ENCODE measurements around the gene PPAT.

Gene PPAT

DNA sequence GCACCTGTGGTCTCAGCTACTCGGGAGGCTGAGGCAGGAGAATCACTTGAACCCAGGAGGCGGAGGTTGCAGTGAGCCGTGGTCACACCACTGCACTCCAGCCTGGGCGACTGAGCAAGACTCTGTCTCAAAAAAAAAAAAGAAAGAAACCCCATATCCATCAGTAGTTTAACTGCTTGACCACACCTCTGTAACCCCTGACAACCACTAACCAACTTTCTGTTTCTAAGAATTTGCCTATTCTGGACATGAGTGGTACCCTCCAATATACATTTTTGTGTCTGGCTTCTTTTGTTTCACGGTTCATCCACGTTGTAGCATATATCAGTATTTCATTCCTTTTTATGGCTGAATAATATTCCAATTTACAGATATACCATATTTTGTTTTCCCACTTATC lies 9.1 kb downstream of the PPAT start:
- no peak for TF ChIP-seq RAD21 (IDR thresholded peaks at IDR 0.05; ENCODE audit: low read depth)
- TF ChIP-seq TCF12 (IDR thresholded peaks at IDR 0.05; ENCODE audit: low read depth), result no peak
- no peak for TF ChIP-seq NFIC (IDR thresholded peaks at IDR 0.05)
- TF ChIP-seq TAF1 (IDR thresholded peaks at IDR 0.05; ENCODE audit: low read depth), result no peak
- no peak for TF ChIP-seq TEAD4 (IDR thresholded peaks at IDR 0.05)
- no peak for TF ChIP-seq ZBTB7A (IDR thresholded peaks at IDR 0.05; ENCODE audit: low read depth)
- TF ChIP-seq YY1 (IDR thresholded peaks at IDR 0.05; ENCODE audit: low read depth), result no peak
- TF ChIP-seq FOXM1 (IDR thresholded peaks at IDR 0.05; ENCODE audit: borderline replicate concordance, low read depth), result no peak
- no peak for TF ChIP-seq CEBPB (IDR thresholded peaks at IDR 0.05)
- TF ChIP-seq, protein P1, sequence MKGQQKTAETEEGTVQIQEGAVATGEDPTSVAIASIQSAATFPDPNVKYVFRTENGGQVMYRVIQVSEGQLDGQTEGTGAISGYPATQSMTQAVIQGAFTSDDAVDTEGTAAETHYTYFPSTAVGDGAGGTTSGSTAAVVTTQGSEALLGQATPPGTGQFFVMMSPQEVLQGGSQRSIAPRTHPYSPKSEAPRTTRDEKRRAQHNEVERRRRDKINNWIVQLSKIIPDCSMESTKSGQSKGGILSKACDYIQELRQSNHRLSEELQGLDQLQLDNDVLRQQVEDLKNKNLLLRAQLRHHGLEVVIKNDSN (IDR thresholded peaks at IDR 0.05), result no peak
- TF ChIP-seq, protein P2, sequence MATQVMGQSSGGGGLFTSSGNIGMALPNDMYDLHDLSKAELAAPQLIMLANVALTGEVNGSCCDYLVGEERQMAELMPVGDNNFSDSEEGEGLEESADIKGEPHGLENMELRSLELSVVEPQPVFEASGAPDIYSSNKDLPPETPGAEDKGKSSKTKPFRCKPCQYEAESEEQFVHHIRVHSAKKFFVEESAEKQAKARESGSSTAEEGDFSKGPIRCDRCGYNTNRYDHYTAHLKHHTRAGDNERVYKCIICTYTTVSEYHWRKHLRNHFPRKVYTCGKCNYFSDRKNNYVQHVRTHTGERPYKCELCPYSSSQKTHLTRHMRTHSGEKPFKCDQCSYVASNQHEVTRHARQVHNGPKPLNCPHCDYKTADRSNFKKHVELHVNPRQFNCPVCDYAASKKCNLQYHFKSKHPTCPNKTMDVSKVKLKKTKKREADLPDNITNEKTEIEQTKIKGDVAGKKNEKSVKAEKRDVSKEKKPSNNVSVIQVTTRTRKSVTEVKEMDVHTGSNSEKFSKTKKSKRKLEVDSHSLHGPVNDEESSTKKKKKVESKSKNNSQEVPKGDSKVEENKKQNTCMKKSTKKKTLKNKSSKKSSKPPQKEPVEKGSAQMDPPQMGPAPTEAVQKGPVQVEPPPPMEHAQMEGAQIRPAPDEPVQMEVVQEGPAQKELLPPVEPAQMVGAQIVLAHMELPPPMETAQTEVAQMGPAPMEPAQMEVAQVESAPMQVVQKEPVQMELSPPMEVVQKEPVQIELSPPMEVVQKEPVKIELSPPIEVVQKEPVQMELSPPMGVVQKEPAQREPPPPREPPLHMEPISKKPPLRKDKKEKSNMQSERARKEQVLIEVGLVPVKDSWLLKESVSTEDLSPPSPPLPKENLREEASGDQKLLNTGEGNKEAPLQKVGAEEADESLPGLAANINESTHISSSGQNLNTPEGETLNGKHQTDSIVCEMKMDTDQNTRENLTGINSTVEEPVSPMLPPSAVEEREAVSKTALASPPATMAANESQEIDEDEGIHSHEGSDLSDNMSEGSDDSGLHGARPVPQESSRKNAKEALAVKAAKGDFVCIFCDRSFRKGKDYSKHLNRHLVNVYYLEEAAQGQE (IDR thresholded peaks at IDR 0.05; ENCODE audit: low read depth), result no peak
- no peak for TF ChIP-seq CREB1 (IDR thresholded peaks at IDR 0.05; ENCODE audit: low read depth)
- TF ChIP-seq, protein P3, sequence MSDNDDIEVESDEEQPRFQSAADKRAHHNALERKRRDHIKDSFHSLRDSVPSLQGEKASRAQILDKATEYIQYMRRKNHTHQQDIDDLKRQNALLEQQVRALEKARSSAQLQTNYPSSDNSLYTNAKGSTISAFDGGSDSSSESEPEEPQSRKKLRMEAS (IDR thresholded peaks at IDR 0.05), result no peak
- TF ChIP-seq EGR1 (IDR thresholded peaks at IDR 0.05), result no peak
- TF ChIP-seq EP300 (IDR thresholded peaks at IDR 0.05; ENCODE audit: borderline replicate concordance), result no peak

DNA sequence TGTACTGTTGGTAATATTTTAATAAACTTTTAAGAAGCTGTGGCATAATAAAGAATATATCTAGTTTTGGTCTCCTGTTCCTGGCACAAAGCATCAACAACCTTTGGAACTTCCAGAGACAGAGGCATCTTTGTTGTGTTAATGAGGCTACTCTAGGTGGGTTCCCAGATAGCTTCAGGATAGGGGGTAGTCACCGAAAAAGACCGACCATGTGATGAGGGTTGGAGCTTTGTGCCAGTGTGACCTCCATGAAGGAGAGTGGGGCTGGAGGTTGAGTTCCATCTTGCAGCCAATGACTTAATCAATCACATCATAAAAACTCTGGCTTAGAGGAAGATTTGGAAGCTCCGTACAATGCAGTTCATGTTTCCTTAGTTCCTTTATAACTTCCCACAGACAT lies 9.9 kb downstream of the PPAT start:
- TF ChIP-seq TEAD4 (IDR thresholded peaks at IDR 0.05), result no peak
- TF ChIP-seq TCF12 (IDR thresholded peaks at IDR 0.05; ENCODE audit: low read depth), result no peak

DNA sequence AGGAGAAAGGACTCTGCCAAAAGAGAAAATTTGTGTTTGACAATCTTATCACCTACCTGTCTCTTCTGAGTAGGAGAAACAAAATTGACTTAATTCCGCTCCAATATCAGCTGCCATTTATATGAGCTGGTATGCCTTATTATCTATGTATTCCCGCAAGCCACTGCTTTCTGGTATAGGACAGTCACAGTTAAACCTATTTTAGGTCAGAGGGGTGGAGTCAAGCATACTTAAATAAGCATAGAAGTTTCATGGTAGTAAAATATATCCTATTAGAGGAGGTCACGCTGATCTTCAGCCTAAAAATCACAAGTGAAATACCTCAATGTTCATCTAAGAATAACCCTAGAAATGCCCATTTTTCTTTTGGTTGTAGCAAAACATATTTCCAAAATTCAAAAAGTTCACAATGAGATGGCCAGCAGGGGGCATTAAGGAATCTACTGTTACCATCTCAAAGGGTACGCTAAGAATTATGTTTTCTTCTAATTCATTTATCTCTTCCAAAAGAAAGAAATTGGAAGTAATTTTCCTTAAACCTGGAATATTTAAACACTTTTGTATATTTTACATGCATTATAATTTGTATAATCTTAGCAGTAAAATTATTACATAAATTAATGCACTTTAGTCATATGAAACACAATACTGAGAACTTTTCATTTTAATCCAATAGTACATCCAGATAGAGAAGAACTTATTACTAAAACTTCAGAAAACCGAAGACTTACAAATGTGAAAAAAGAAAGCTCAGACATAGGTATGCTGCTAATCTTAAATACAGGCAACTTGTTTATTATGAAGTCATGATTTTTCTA lies 10.5 kb downstream of the PPAT start:
- no peak for TF ChIP-seq TAF1 (IDR thresholded peaks at IDR 0.05; ENCODE audit: low read depth)
- TF ChIP-seq EP300 (IDR thresholded peaks at IDR 0.05; ENCODE audit: borderline replicate concordance), result no peak
- TF ChIP-seq, protein P3 (IDR thresholded peaks at IDR 0.05), result no peak
- no peak for TF ChIP-seq ZBTB7A (IDR thresholded peaks at IDR 0.05; ENCODE audit: low read depth)
- no peak; the same call in 1 of the 2 replicates for TF ChIP-seq RAD21 (IDR thresholded peaks at IDR 0.05; ENCODE audit: low read depth)
- TF ChIP-seq TEAD4 (IDR thresholded peaks at IDR 0.05), result no peak
- TF ChIP-seq FOXM1 (IDR thresholded peaks at IDR 0.05; ENCODE audit: borderline replicate concordance, low read depth), result no peak
- TF ChIP-seq, protein P2 (IDR thresholded peaks at IDR 0.05; ENCODE audit: low read depth), result no peak
- no peak for TF ChIP-seq NFIC (IDR thresholded peaks at IDR 0.05)
- TF ChIP-seq, protein P1 (IDR thresholded peaks at IDR 0.05), result no peak
- TF ChIP-seq EGR1 (IDR thresholded peaks at IDR 0.05), result no peak
- TF ChIP-seq YY1 (IDR thresholded peaks at IDR 0.05; ENCODE audit: low read depth), result no peak

DNA sequence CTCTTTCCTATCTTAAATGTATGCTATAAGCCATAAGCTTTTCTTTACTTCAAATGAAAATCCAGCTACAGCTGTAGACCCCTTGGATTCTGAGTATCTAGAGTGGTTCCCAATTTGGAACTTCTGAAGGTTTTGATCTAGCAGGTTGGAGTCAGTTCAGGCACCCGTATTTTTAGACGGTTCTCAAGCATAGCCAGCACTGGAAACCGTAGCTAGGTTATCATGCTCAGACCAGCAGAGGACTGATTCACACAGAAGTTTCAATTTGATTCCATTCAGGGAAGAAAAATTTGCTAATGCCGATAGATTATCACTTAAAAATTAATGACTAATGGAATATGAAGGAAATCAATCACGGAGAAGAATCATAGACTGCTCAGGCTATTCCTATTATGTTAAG lies 11.2 kb downstream of the PPAT start:
- TF ChIP-seq RAD21 (IDR thresholded peaks at IDR 0.05; ENCODE audit: low read depth) (no peak), ZBTB7A (IDR thresholded peaks at IDR 0.05; ENCODE audit: low read depth) (no peak), YY1 (IDR thresholded peaks at IDR 0.05; ENCODE audit: low read depth) (no peak), CEBPB (IDR thresholded peaks at IDR 0.05) (no peak), TAF1 (IDR thresholded peaks at IDR 0.05; ENCODE audit: low read depth) (no peak), TCF12 (IDR thresholded peaks at IDR 0.05; ENCODE audit: low read depth) (no peak), NFIC (IDR thresholded peaks at IDR 0.05) (no peak), EP300 (IDR thresholded peaks at IDR 0.05; ENCODE audit: borderline replicate concordance) (no peak), FOXM1 (IDR thresholded peaks at IDR 0.05; ENCODE audit: borderline replicate concordance, low read depth) (no peak)
- TF ChIP-seq, protein P3 (IDR thresholded peaks at IDR 0.05), result no peak
- TF ChIP-seq, protein P1 (IDR thresholded peaks at IDR 0.05), result no peak

DNA sequence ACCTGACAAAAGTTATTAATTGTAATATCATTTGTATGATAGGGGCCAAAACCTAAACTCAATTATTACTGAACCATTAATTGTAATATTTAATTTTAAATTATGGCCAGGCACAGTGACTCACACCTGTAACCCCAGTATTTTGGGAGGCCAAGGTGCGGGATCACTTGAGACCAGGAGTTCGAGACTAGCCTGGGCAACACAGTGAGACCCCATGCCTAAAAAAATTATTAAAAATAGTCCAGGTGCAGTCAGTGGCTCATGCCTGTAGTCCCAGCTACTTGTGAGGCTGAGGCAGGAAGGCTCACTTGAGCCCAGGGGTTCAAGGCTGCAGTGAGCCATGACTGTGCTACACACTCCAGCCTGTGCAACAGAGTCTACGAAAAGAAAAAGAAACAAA lies 18.0 kb downstream of the PPAT start:
- TF ChIP-seq ZBTB7A (IDR thresholded peaks at IDR 0.05; ENCODE audit: low read depth) (no peak), FOXM1 (IDR thresholded peaks at IDR 0.05; ENCODE audit: borderline replicate concordance, low read depth) (no peak), EGR1 (IDR thresholded peaks at IDR 0.05) (no peak), YY1 (IDR thresholded peaks at IDR 0.05; ENCODE audit: low read depth) (no peak), CEBPB (IDR thresholded peaks at IDR 0.05) (no peak), TEAD4 (IDR thresholded peaks at IDR 0.05) (no peak), EP300 (IDR thresholded peaks at IDR 0.05; ENCODE audit: borderline replicate concordance) (no peak), CREB1 (IDR thresholded peaks at IDR 0.05; ENCODE audit: low read depth) (no peak), TCF12 (IDR thresholded peaks at IDR 0.05; ENCODE audit: low read depth) (no peak), NFIC (IDR thresholded peaks at IDR 0.05) (no peak), TAF1 (IDR thresholded peaks at IDR 0.05; ENCODE audit: low read depth) (no peak), RAD21 (IDR thresholded peaks at IDR 0.05; ENCODE audit: low read depth) (no peak)
- TF ChIP-seq, protein P3 (IDR thresholded peaks at IDR 0.05), result no peak
- TF ChIP-seq, protein P1 (IDR thresholded peaks at IDR 0.05), result no peak
- TF ChIP-seq, protein P2 (IDR thresholded peaks at IDR 0.05; ENCODE audit: low read depth), result no peak
